Measurements from ENCODE around the gene PCDHGA10. TPM values are rescaled to one million over a fixed set of nuclear protein-coding genes. Genes with fewer than 3 reads are reported as not detected.
"Not testable (repeated sequence)": the region's sequence is repeated elsewhere in the genome, so short reads cannot be mapped to it uniquely, and the experiment has no call there.

PCDHGA10 gene
- total and polyA plus RNA-seq, 7 experiments from 2014 or later = 0.04 to 0.39 (median 0.24) TPM

- no peak overlapping the region for H3K27ac ChIP-seq (ENCODE audit: low read depth, low read length)
- intact Hi-C loops (cut with micrococcal nuclease) = no loop called here
- Mint-ChIP-seq H3K4me3 (peak overlapping the region in 5 of 10 donors; percentile 3 to 71 (median 23)), H3K27ac (peak overlapping the region in 4 of 9 donors; percentile 10 to 74 (median 66)), H3K9me3 (peaks cover 4 to 82% (median 41%) of the 10 kb centered on the region in 11 donors), H3K36me3 (peaks cover 4 to 29% (median 9%) of the 10 kb centered on the region in 5 donors), H3K27me3 (peaks cover 48 to 84% (median 70%) of the 10 kb centered on the region in 5 donors), H3K4me1 (peaks cover 0 to 6% (median 2%) of the 10 kb centered on the region in 7 donors)
- no peak overlapping the region for H3K4me3 ChIP-seq (ENCODE audit: low read length)
- DNase-seq = no peak
- ChIA-PET CTCF (no interaction called here), POLR2A (no interaction called here)
- peaks cover 0 to 35% (median 0%) of the 10 kb centered on the region in 3 experiments for H3K9me3 ChIP-seq (ENCODE audit: control insufficient read depth in 2 of 3, low read length in 3 of 3)
- no peak for ATAC-seq
- peaks cover 2 to 18% of the 10 kb centered on the region in 2 donors for H3K27me3 ChIP-seq (ENCODE audit: control insufficient read depth in 2 of 2, insufficient read depth in 2 of 2, low read length in 2 of 2)
- H3K4me1 ChIP-seq (ENCODE audit: control insufficient read depth in 2 of 2, insufficient read depth in 2 of 2, low read length in 2 of 2) = no peaks in the 10 kb centered on the region
- no peaks in the 10 kb centered on the region for H3K36me3 ChIP-seq (ENCODE audit: control insufficient read depth in 2 of 3, insufficient read depth in 3 of 3, low read length in 3 of 3)
Measured at GRCh38 chr5:141399555-141400258, 13.1 kb upstream of the PCDHGA10 start.

- H3K4me1 Mint-ChIP-seq = peaks cover 0 to 10% (median 4%) of the 10 kb centered on the region in 7 donors
- CTCF ChIA-PET = no interaction called here
- peaks cover 7 to 26% of the 10 kb centered on the region in 2 donors for H3K27me3 ChIP-seq (ENCODE audit: control insufficient read depth in 2 of 2, insufficient read depth in 2 of 2, low read length in 2 of 2)
Measured at GRCh38 chr5:141402553-141403243, 10.1 kb upstream of the PCDHGA10 start, which contains the start of gene PCDHGA9. Gene PCDHGA9 (plus strand): TSS chr5:141402778. CDS start chr5:141402953, 175 bp downstream.

GRCh38 chr5:141403387-141403786 is 9.4 kb upstream of the PCDHGA10 start:
- Histone ChIP-seq H3K36me3 (ENCODE audit: control insufficient read depth in 2 of 3, insufficient read depth in 3 of 3, low read length in 3 of 3) (no peaks in the 10 kb centered on the region), H3K4me1 (ENCODE audit: control insufficient read depth in 2 of 2, insufficient read depth in 2 of 2, low read length in 2 of 2) (no peaks in the 10 kb centered on the region), H3K27ac (ENCODE audit: low read depth, low read length) (no peak overlapping the region), H3K27me3 (ENCODE audit: control insufficient read depth in 2 of 2, insufficient read depth in 2 of 2, low read length in 2 of 2) (peaks cover 8 to 26% of the 10 kb centered on the region in 2 donors), H3K4me3 (ENCODE audit: low read length) (no peak overlapping the region), H3K9me3 (ENCODE audit: control insufficient read depth in 2 of 3, low read length in 3 of 3) (peaks cover 0 to 39% (median 0%) of the 10 kb centered on the region in 3 experiments)
- CTCF ChIA-PET = no interaction called here
- no peak for DNase-seq
- POLR2A ChIA-PET = no interaction called here
- Mint-ChIP-seq H3K9me3 (peaks cover 7 to 88% (median 45%) of the 10 kb centered on the region in 11 donors), H3K4me1 (peaks cover 0 to 16% (median 5%) of the 10 kb centered on the region in 7 donors), H3K4me3 (peak overlapping the region in 3 of 10 donors; percentile 29 to 69 (median 56)), H3K27ac (peak overlapping the region in 2 of 9 donors; percentile 49), H3K36me3 (peaks cover 6 to 37% (median 9%) of the 10 kb centered on the region in 5 donors), H3K27me3 (peaks cover 57 to 86% (median 81%) of the 10 kb centered on the region in 5 donors)
- intact Hi-C loops (cut with micrococcal nuclease) = no loop called here
- ATAC-seq = no peak

More at GRCh38 chr5:141402553-141403243, 10.1 kb upstream of the PCDHGA10 start, which contains the start of gene PCDHGA9:
- no peak within 1 kb of the TSS for H3K27ac ChIP-seq (ENCODE audit: low read depth, low read length)
- ATAC-seq (no peak), DNase-seq (no peak)
- peak within 1 kb of the TSS in 9 of 10 donors; percentile 28 to 76 (median 68) for H3K4me3 Mint-ChIP-seq
- peak within 1 kb of the TSS in 3 of 9 donors; percentile 8 to 49 (median 49) for H3K27ac Mint-ChIP-seq
- peaks cover 4 to 34% (median 9%) of the 10 kb centered on the region in 5 donors for H3K36me3 Mint-ChIP-seq
- intact Hi-C loops (cut with micrococcal nuclease) = no loop called here
- H3K9me3 Mint-ChIP-seq = peaks cover 5 to 82% (median 41%) of the 10 kb centered on the region in 11 donors
- H3K27me3 Mint-ChIP-seq = peaks cover 50 to 82% (median 74%) of the 10 kb centered on the region in 5 donors
- POLR2A ChIA-PET = no interaction called here
- H3K4me3 ChIP-seq (ENCODE audit: low read length) = no peak within 1 kb of the TSS
- peaks cover 0 to 34% (median 0%) of the 10 kb centered on the region in 3 experiments for H3K9me3 ChIP-seq (ENCODE audit: control insufficient read depth in 2 of 3, low read length in 3 of 3)
- H3K36me3 ChIP-seq (ENCODE audit: control insufficient read depth in 2 of 3, insufficient read depth in 3 of 3, low read length in 3 of 3) = no peaks in the 10 kb centered on the region
- no peaks in the 10 kb centered on the region for H3K4me1 ChIP-seq (ENCODE audit: control insufficient read depth in 2 of 2, insufficient read depth in 2 of 2, low read length in 2 of 2)

GRCh38 chr5:141407790-141408505 is 4.8 kb upstream of the PCDHGA10 start, which contains the start of gene PCDHGB6:
Gene PCDHGB6 (plus strand): TSS chr5:141408021. CDS start chr5:141408203, 182 bp downstream.
- H3K27me3 Mint-ChIP-seq = peaks cover 54 to 80% (median 76%) of the 10 kb centered on the region in 5 donors
- H3K4me1 ChIP-seq (ENCODE audit: control insufficient read depth in 2 of 2, insufficient read depth in 2 of 2, low read length in 2 of 2); H3K27ac ChIP-seq (ENCODE audit: low read depth, low read length); intact Hi-C loops (cut with micrococcal nuclease); CTCF ChIA-PET; H3K36me3 ChIP-seq (ENCODE audit: control insufficient read depth in 2 of 3, insufficient read depth in 3 of 3, low read length in 3 of 3); H3K4me3 ChIP-seq (ENCODE audit: low read length): not testable (repeated sequence)
- ATAC-seq (peak; percentile 71), DNase-seq (peak in 3 of 9 donors; percentile 27 to 34 (median 34))
- peaks cover 2 to 14% (median 4%) of the 10 kb centered on the region in 7 donors for H3K4me1 Mint-ChIP-seq
- peak within 1 kb of the TSS in 4 of 9 donors; percentile 5 to 79 (median 35) for H3K27ac Mint-ChIP-seq
- POLR2A ChIA-PET = interaction anchor here (0.5 kb wide), 1 partner anchor 155 kb away, joined by 5 read pairs; no protein-coding TSS in a partner anchor
- H3K27me3 ChIP-seq (ENCODE audit: control insufficient read depth in 2 of 2, insufficient read depth in 2 of 2, low read length in 2 of 2) = peaks cover 10 to 20% of the 10 kb centered on the region in 2 donors
- H3K9me3 Mint-ChIP-seq = peaks cover 10 to 82% (median 47%) of the 10 kb centered on the region in 11 donors
- peaks cover 0 to 33% (median 0%) of the 10 kb centered on the region in 3 experiments for H3K9me3 ChIP-seq (ENCODE audit: control insufficient read depth in 2 of 3, low read length in 3 of 3)
- H3K36me3 Mint-ChIP-seq = peaks cover 7 to 32% (median 12%) of the 10 kb centered on the region in 5 donors
- peak within 1 kb of the TSS in 9 of 10 donors; percentile 33 to 80 (median 66) for H3K4me3 Mint-ChIP-seq

GRCh38 chr5:141409598-141410306 is 3.0 kb upstream of the PCDHGA10 start:
- Histone ChIP-seq H3K9me3 (ENCODE audit: control insufficient read depth in 2 of 3, low read length in 3 of 3) (peaks cover 0 to 31% (median 0%) of the 10 kb centered on the region in 3 experiments), H3K4me1 (ENCODE audit: control insufficient read depth in 2 of 2, insufficient read depth in 2 of 2, low read length in 2 of 2) (peaks cover 0 to 5% of the 10 kb centered on the region in 2 donors), H3K36me3 (ENCODE audit: control insufficient read depth in 2 of 3, insufficient read depth in 3 of 3, low read length in 3 of 3) (no peaks in the 10 kb centered on the region), H3K27ac (ENCODE audit: low read depth, low read length) (no peak overlapping the region), H3K27me3 (ENCODE audit: control insufficient read depth in 2 of 2, insufficient read depth in 2 of 2, low read length in 2 of 2) (peaks cover 16 to 24% of the 10 kb centered on the region in 2 donors), H3K4me3 (ENCODE audit: low read length) (no peak overlapping the region)
- ATAC-seq (no peak), DNase-seq (no peak)
- ChIA-PET POLR2A (no interaction called here), CTCF (no interaction called here)
- peak overlapping the region in 1 of 10 donors; percentile 6 for H3K4me3 Mint-ChIP-seq
- peak overlapping the region in 4 of 9 donors; percentile 19 to 80 (median 59) for H3K27ac Mint-ChIP-seq
- peaks cover 14 to 82% (median 45%) of the 10 kb centered on the region in 11 donors for H3K9me3 Mint-ChIP-seq
- peaks cover 7 to 33% (median 16%) of the 10 kb centered on the region in 5 donors for H3K36me3 Mint-ChIP-seq
- peaks cover 61 to 82% (median 78%) of the 10 kb centered on the region in 5 donors for H3K27me3 Mint-ChIP-seq
- intact Hi-C loops (cut with micrococcal nuclease) = loop anchor here in 1 of 2 donors (5.0 to 10.0 kb wide), 2 partner anchors 87 to 465 kb away; partner anchors contain the start of genes PCDH1 and TAF7
- H3K4me1 Mint-ChIP-seq = peaks cover 7 to 24% (median 14%) of the 10 kb centered on the region in 7 donors
